Heart left ventricle (tissue), 16 donors: ENCODE data around the gene PLXNC1. TPM values are rescaled to one million over a fixed set of nuclear protein-coding genes. Genes with fewer than 3 reads are reported as not detected.

Experiments
- ATAC-seq, 4 donors: fragments of 200-7000 bp; cut with Tn5 transposase; one replicate each; pipeline ENCODE4 v1.9.1; 2020 to 2022; ENCODE audit warnings: moderate library complexity in 4 of 4, mild to moderate bottlenecking in 3 of 4, moderate number of reproducible peaks in 1 of 4
- DNase-seq, 5 donors: peaks; one replicate each; pipeline ENCODE4 v3.0.0-alpha.2; 2020
- H3K27ac ChIP-seq, 12 donors: fragments of 200-600 bp; sonication (generic) in 4 of 12; one replicate each; pipeline versions ENCODE4 v1.5.0 to v1.8.0; 2016 to 2022; ENCODE audit warnings: mild to moderate bottlenecking in 2 of 12
- H3K27me3 ChIP-seq, 9 donors: fragments of 200-600 bp; sonication (generic) in 2 of 9; one replicate each; pipeline versions ENCODE4 v1.5.1 to v1.8.0; 2016 to 2022; ENCODE audit warnings: mild to moderate bottlenecking in 3 of 9
- H3K36me3 ChIP-seq, 9 donors: fragments of 200-600 bp; sonication (generic) in 2 of 9; one replicate each; pipeline versions ENCODE4 v1.5.0 to v1.8.0; 2018 to 2022; ENCODE audit warnings: mild to moderate bottlenecking in 2 of 9
- H3K4me1 ChIP-seq, 12 donors: fragments of 200-600 bp; sonication (generic) in 4 of 12; one replicate each; pipeline versions ENCODE4 v1.5.0 to v1.8.0; 2016 to 2022; ENCODE audit warnings: mild to moderate bottlenecking in 3 of 12
- H3K4me3 ChIP-seq, 12 donors: fragments of 200-600 bp; sonication (generic) in 4 of 12; one replicate each; pipeline versions ENCODE4 v1.5.0 to v1.8.0; 2017 to 2022; ENCODE audit warnings: mild to moderate bottlenecking in 9 of 12, moderate library complexity in 4 of 12
- H3K9me3 ChIP-seq, 12 donors: fragments of 200-600 bp; sonication (generic) in 4 of 12; one replicate each; pipeline versions ENCODE4 v1.5.0 to v1.8.0; 2016 to 2022; ENCODE audit warnings: mild to moderate bottlenecking in 1 of 12
- POLR2A ChIP-seq, 2 donors: fragments of 450-650 bp; IDR thresholded peaks; one replicate each; pipeline ENCODE4 v1.6.1; 2017; ENCODE audit warnings: antibody characterized with exemption in 2 of 2, mild to moderate bottlenecking in 2 of 2, moderate library complexity in 2 of 2
- WGBS, 4 donors: extraction: QIAGEN DNeasy Blood & Tissue Kit in 2 of 4; methylation state at CpG; one replicate each; pipeline versions ENCODE4 v1.1.5 to v1.1.7; 2013 to 2018; 5-methylcytosine and 5-hydroxymethylcytosine counted together
- intact Hi-C, 10 donors: fragments of 100-400 bp; cut with DNase I; formaldehyde crosslinking; loops; one replicate each; pipeline versions ENCODE4 v1.11.1 to v1.14.2; 2022
- polyA plus RNA-seq, 2 donors: library from polyadenylated mRNA; stranded (reverse); fragments of 200-250 nt; gene quantifications; one replicate each; pipeline ENCODE4 v1.2.3, GENCODE V29; 2013
- total RNA-seq, 9 donors: library from RNA; depleted of rRNA in 2 of 9; stranded (reverse); fragments of >200 nt in 2 of 9; fragmentation: NEBNext Ultra II Directional in 3 of 9; extraction: Animal tissue kit (Norgen Biotek cat#: 25700) in 3 of 9; gene quantifications; one replicate each; pipeline versions ENCODE4 v1.1.0 to v1.2.4, GENCODE V29; 2016 to 2023
- TF ChIP-seq, protein P1 (sequence below), 12 donors: fragments of 200-600 bp; sonication (generic) in 4 of 12; IDR thresholded peaks; one replicate each; pipeline versions ENCODE4 v1.5.0 to v1.8.0; 2018 to 2022; ENCODE audit warnings: antibody characterized with exemption in 12 of 12, mild to moderate bottlenecking in 5 of 12
- donor health status: ischemic (EF 13 %, LVEDD 7.1; RV severe dilation, severe dysfunction).
- donor health status: healthy with polysubstance abuse.
- donor health status: DM: no; HTN: yes; CAD: no.
- donor health status: DM: no; HTN: no; CAD: no.
- donor health status: ischemic (EF 25% LVEDD 6.9; RV normal size, moderate dysfunction).
- donor health status: ischemic (EF 25% LVEDD 5.7; RV mildly dilated, moderate dysfunction).
- donor health status: healthy.
- donor health status: DM: yes; HTN: yes; CAD: no.
- donor health status: ischemic (EF 35%, LVEDD 5.7; RV mildly dilated, moderate dysfunction).
- donor health status: nonischemic (EF 11% LVEDD 7.7; RV severe dilation, severe dysfunction).
- donor health status: DM: yes; HTN: yes; CAD: no.
- donor health status: PGD.
- donor health status: ischemic (EF 29% LVEDD 5.4; RV normal size, mild dysfunction).
- donor health status: nonischemic (EF 23%, LVEDD 6.1; RV moderate dilation, normal function).

PLXNC1 gene
- total and polyA plus RNA-seq, 11 donors, result 0.84 to 18.4 (median 3.1) TPM

DNA sequence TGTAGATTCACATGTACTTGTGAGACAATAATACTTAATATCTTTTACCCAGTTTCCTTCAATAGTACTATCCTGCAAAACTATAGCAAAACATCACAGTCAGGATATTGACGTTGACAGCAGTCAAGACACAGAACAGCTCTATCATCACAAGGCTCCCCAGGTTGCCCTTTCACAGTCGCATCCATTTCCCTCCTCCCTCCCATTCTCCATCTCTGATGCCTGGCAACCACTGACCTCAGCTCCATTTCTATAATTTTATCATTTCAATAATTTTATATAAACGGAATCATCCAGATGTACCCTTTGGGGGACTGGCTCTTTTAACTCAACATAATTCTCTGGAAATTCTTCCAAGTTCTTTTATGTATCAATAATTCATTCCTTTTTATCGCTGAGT, 81.5 kb downstream of the PLXNC1 start:
- Histone ChIP-seq H3K36me3 (peaks cover 0 to 31% (median 0%) of the 10 kb centered on the region in 9 donors), H3K27me3 (no peaks in the 10 kb centered on the region), H3K9me3 (no peaks in the 10 kb centered on the region), H3K27ac (no peak overlapping the region), H3K4me1 (no peaks in the 10 kb centered on the region), H3K4me3 (no peak overlapping the region)
- WGBS, 4 donors, result 81 to 89% (median 87%) methylated on average over 4 of the region's 4 CpGs
- no peak for TF ChIP-seq POLR2A (IDR thresholded peaks at IDR 0.05)
- TF ChIP-seq, protein P1, sequence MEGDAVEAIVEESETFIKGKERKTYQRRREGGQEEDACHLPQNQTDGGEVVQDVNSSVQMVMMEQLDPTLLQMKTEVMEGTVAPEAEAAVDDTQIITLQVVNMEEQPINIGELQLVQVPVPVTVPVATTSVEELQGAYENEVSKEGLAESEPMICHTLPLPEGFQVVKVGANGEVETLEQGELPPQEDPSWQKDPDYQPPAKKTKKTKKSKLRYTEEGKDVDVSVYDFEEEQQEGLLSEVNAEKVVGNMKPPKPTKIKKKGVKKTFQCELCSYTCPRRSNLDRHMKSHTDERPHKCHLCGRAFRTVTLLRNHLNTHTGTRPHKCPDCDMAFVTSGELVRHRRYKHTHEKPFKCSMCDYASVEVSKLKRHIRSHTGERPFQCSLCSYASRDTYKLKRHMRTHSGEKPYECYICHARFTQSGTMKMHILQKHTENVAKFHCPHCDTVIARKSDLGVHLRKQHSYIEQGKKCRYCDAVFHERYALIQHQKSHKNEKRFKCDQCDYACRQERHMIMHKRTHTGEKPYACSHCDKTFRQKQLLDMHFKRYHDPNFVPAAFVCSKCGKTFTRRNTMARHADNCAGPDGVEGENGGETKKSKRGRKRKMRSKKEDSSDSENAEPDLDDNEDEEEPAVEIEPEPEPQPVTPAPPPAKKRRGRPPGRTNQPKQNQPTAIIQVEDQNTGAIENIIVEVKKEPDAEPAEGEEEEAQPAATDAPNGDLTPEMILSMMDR (IDR thresholded peaks at IDR 0.05), result no peak
- ATAC-seq (no peak), DNase-seq (no peak)
- intact Hi-C loops, result no loop called here

DNA sequence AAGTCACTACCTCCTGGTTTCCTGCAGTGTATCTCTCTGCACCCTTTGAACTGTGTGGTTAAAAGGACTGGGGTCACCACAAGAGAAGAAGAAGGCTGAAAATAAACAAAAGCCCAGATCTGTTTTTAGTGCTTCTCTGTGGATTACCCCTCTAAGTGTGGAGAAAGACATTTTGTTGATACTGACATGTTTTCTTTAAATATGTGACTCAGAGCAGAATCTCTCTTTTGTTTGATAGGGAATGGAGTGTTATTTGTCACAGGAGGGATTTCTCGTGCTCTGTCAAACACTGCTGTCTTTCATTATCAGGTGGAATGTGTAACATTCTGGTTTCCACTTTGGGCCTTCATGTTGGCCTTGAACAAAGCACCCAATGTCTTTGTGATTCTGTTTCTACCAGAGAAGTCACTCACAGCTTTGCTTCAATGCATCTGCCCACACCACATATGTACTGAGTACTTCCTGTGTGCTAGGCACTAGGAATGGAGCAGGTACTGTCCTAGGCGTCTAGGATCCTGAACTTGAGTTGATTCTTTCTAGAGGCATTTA, 82.1 kb downstream of the PLXNC1 start:
- DNase-seq (no peak), ATAC-seq (no peak)
- Histone ChIP-seq H3K27me3 (no peaks in the 10 kb centered on the region), H3K9me3 (no peaks in the 10 kb centered on the region), H3K27ac (no peak overlapping the region), H3K4me3 (no peak overlapping the region), H3K36me3 (peaks cover 0 to 31% (median 0%) of the 10 kb centered on the region in 9 donors), H3K4me1 (no peaks in the 10 kb centered on the region)
- intact Hi-C loops, result no loop called here
- 52 to 72% (median 63%) methylated on average over 2 of the region's 2 CpGs for WGBS, 4 donors
- TF ChIP-seq, protein P1 (IDR thresholded peaks at IDR 0.05), result no peak
- TF ChIP-seq POLR2A (IDR thresholded peaks at IDR 0.05), result no peak

DNA sequence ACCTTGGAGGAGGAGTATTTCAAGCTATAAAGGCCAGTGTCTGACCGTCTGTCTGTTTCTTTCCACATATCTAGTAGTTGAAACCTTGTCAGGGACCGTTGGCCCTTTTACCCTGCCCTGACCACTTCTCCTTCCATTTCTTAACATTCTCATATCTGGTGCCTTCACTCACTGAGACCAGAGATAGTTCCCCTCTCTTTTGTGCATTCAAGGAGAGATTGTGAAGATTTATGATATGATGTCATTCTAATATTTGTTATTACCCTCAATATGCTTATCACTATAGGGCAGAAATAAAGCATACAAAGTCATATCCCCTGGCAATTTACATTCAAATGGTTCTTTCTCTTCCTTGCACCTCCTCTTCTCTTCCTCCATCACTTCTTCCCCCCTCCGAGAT, 83.3 kb downstream of the PLXNC1 start:
- intact Hi-C loops, result no loop called here
- ATAC-seq (no peak), DNase-seq (no peak)
- no peak overlapping the region for H3K27ac ChIP-seq
- no peaks in the 10 kb centered on the region for H3K4me1 ChIP-seq
- no peak overlapping the region for H3K4me3 ChIP-seq
- TF ChIP-seq, protein P1 (IDR thresholded peaks at IDR 0.05), result no peak
- no peak for TF ChIP-seq POLR2A (IDR thresholded peaks at IDR 0.05)
- 83 to 97% (median 88%) methylated on average over 3 of the region's 3 CpGs for WGBS, 4 donors
- no peaks in the 10 kb centered on the region for H3K27me3 ChIP-seq
- peaks cover 0 to 18% (median 0%) of the 10 kb centered on the region in 9 donors for H3K36me3 ChIP-seq
- no peaks in the 10 kb centered on the region for H3K9me3 ChIP-seq

DNA sequence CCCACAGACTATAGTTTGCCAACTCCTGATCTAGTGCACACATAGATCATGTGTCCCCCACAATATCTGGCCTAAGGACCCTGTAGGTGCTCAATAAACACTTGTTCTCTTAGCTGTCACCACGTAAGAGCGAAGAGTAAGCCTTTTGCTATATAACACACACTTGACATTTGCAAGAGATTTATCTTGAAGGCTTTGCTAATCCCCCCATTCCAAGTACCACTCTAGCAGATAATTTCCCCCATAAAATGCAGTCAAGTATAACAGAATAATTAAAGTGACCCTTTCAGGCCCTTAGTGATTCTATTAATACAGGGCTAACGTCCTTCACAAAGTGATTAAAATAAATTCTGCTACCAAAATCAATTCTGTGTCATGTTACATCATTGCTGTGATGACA, 87.5 kb downstream of the PLXNC1 start:
- DNase-seq, result no peak
- H3K36me3 ChIP-seq, result peaks cover 0 to 11% (median 0%) of the 10 kb centered on the region in 9 donors
- intact Hi-C loops, result loop anchor here in 1 of 10 donors (5.0 kb wide), 1 partner anchor 74 kb away; no protein-coding TSS in a partner anchor
- no peak for ATAC-seq
- H3K9me3 ChIP-seq, result no peaks in the 10 kb centered on the region
- H3K27me3 ChIP-seq, result no peaks in the 10 kb centered on the region
- no peak overlapping the region for H3K4me3 ChIP-seq
- 74 to 87% (median 80%) methylated on average over 3 of the region's 3 CpGs for WGBS, 4 donors
- peaks cover 0 to 11% (median 0%) of the 10 kb centered on the region in 12 donors for H3K4me1 ChIP-seq
- H3K27ac ChIP-seq, result no peak overlapping the region
- TF ChIP-seq POLR2A (IDR thresholded peaks at IDR 0.05), result no peak
- TF ChIP-seq, protein P1 (IDR thresholded peaks at IDR 0.05), result no peak
